HepG2 (cell line): ENCODE data around the gene PLCL2. TPM values are rescaled to one million over a fixed set of nuclear protein-coding genes. Genes with fewer than 3 reads are reported as not detected.

Source experiments
- ATAC-seq: fragments of 200-7000 bp; cut with Tn5 transposase; 3 replicates; pipeline ENCODE4 v1.9.1; 2020; ENCODE audit warnings: mild to moderate bottlenecking, moderate library complexity
- BruUV-seq: library from RNA; stranded (reverse); fragments of 400-500 nt; replicated peaks from 2 replicates; lab custom pipeline; 2021; lab: Mats Ljungman, UMichigan
- CTCF ChIA-PET: fragments of 300-600 bp; formaldehyde crosslinking; extraction: SDS; loops from one replicate; lab custom pipeline; 2021; ENCODE audit warnings: low total read pairs, inconsistent platforms, low intra/inter-chr PET ratio; lab: Yijun Ruan, JAX
- POLR2A ChIA-PET: fragments of 350-600 bp; sonication (Branson Sonifier 250); formaldehyde crosslinking; loops from one replicate; lab custom pipeline; 2020; ENCODE audit warnings: antibody characterized with exemption, inconsistent platforms; lab: Yijun Ruan, JAX
- DNase-seq: peaks from one replicate; pipeline ENCODE4 v3.0.0-alpha.2; 2015; ENCODE audit warnings: low spot score
- FAIRE-seq: peaks from 3 replicates; lab custom pipeline; 2011; peaks lifted over from hg19 to GRCh38; lab: Jason Lieb, UNC
- H2AFZ ChIP-seq: one replicate; pipeline ENCODE4 v1.6.1; 2011; ENCODE audit warnings: low read length, inconsistent platforms
- H3K27ac ChIP-seq: fragments of 300-600 bp; 3 replicates; pipeline ENCODE4 v1.8.0; 2011; ENCODE audit warnings: mixed run types, mild to moderate bottlenecking, mixed read lengths, low read length, inconsistent platforms; ENCODE audit not compliant: insufficient read depth; ENCODE audit errors: extremely low read length
- H3K27me3 ChIP-seq, 2 experiments: fragments of 200-600 bp in 1 of 2; 2 replicates in 1 of 2; 3 replicates in 1 of 2; pipeline versions ENCODE4 v1.6.0 to v1.8.0; 2011; ENCODE audit warnings: low read length in 2 of 2, mild to moderate bottlenecking in 2 of 2, moderate library complexity in 2 of 2, inconsistent platforms in 1 of 2; ENCODE audit not compliant: insufficient read depth in 2 of 2, control insufficient read depth in 1 of 2
- H3K36me3 ChIP-seq, 2 experiments: fragments of 200-600 bp in 1 of 2; replicated peaks in 1 of 2; 2 replicates in 1 of 2; 3 replicates in 1 of 2; pipeline versions ENCODE4 v1.5.1 to v1.8.0; 2011; ENCODE audit warnings: low read length in 2 of 2, inconsistent platforms in 1 of 2; ENCODE audit not compliant: insufficient read depth in 2 of 2, control insufficient read depth in 1 of 2
- H3K4me1 ChIP-seq: 2 replicates; pipeline ENCODE4 v1.5.1; 2012; ENCODE audit warnings: low read length, inconsistent platforms; ENCODE audit not compliant: insufficient read depth
- H3K4me2 ChIP-seq: 2 replicates; pipeline ENCODE4 v1.6.0; 2011; ENCODE audit warnings: low read depth, low read length, inconsistent platforms
- H3K4me3 ChIP-seq, 3 experiments: fragments of 200-600 bp in 1 of 3; sonication (generic), shearing (Covaris generic) in 1 of 3; replicated peaks in 1 of 3; 2 replicates each; pipeline ENCODE4 v1.5.1; 2011 to 2016; ENCODE audit warnings: low read length in 3 of 3, inconsistent platforms in 2 of 3, low read depth in 2 of 3, mild to moderate bottlenecking in 2 of 3, control low read depth in 1 of 3, mixed read lengths in 1 of 3; ENCODE audit not compliant: insufficient read depth in 1 of 3
- H3K79me2 ChIP-seq: one replicate; pipeline ENCODE4 v1.6.1; 2011; ENCODE audit warnings: low read length, inconsistent platforms; ENCODE audit not compliant: insufficient read depth
- H3K9ac ChIP-seq: 2 replicates; pipeline ENCODE4 v1.6.0; 2011; ENCODE audit warnings: mild to moderate bottlenecking, low read depth, low read length, inconsistent platforms; ENCODE audit not compliant: insufficient read depth
- H3K9me3 ChIP-seq: 2 replicates; pipeline ENCODE4 v1.5.1; 2012; ENCODE audit warnings: mild to moderate bottlenecking, low read length
- H4K20me1 ChIP-seq: 2 replicates; pipeline ENCODE4 v1.6.0; 2011; ENCODE audit warnings: inconsistent platforms, mild to moderate bottlenecking, low read length, moderate library complexity; ENCODE audit not compliant: insufficient read depth
- CC2D1A ChIP-seq: sonication (generic); formaldehyde crosslinking; IDR thresholded peaks from 2 replicates; pipeline ENCODE4 v1.8.1; 2023; ENCODE audit warnings: mild to moderate bottlenecking, missing genetic modification reagents
- FOXP1 ChIP-seq, 2 experiments: fragments of 450-650 bp in 1 of 2; IDR thresholded peaks; 2 replicates each; pipeline ENCODE4 v1.6.1; 2017 to 2018; ENCODE audit warnings: antibody characterized with exemption in 1 of 2
- GPBP1L1 ChIP-seq: sonication (generic); formaldehyde crosslinking; IDR thresholded peaks from 2 replicates; pipeline ENCODE4 v1.5.0; 2020; ENCODE audit warnings: mild to moderate bottlenecking, missing genetic modification reagents
- HHEX ChIP-seq: IDR thresholded peaks from 2 replicates; pipeline ENCODE4 v1.6.1; 2016; ENCODE audit warnings: control low read depth
- KDM1A ChIP-seq: IDR thresholded peaks from 2 replicates; pipeline ENCODE4 v1.6.1; 2016; ENCODE audit warnings: missing compliant biosample characterization
- PHF5A ChIP-seq: IDR thresholded peaks from one replicate; pipeline ENCODE4 v1.6.1; 2018; ENCODE audit warnings: low read depth, missing genetic modification reagents; ENCODE audit not compliant: unreplicated experiment
- RFX3 ChIP-seq: IDR thresholded peaks from 2 replicates; pipeline ENCODE4 v1.6.1; 2016; ENCODE audit warnings: missing biosample characterization, missing genetic modification reagents
- SETDB1 ChIP-seq: sonication (generic); formaldehyde crosslinking; IDR thresholded peaks from 2 replicates; pipeline ENCODE4 v1.5.1; 2020; ENCODE audit warnings: missing genetic modification reagents, mild to moderate bottlenecking, borderline replicate concordance
- TEAD2 ChIP-seq: sonication (generic); formaldehyde crosslinking; IDR thresholded peaks from 2 replicates; pipeline ENCODE4 v1.9.0; 2021; ENCODE audit warnings: missing genetic modification reagents
- ZNF367 ChIP-seq: sonication (generic); formaldehyde crosslinking; IDR thresholded peaks from 2 replicates; pipeline ENCODE4 v1.4.0; 2020; ENCODE audit warnings: missing genetic modification reagents, borderline replicate concordance
- ZNF614 ChIP-seq: IDR thresholded peaks from 2 replicates; pipeline ENCODE4 v1.6.1; 2018; ENCODE audit warnings: missing biosample characterization, missing genetic modification reagents, inconsistent platforms, borderline replicate concordance
- ZNF678 ChIP-seq: sonication (generic); formaldehyde crosslinking; IDR thresholded peaks from 2 replicates; pipeline ENCODE4 v1.4.0; 2020; ENCODE audit warnings: mild to moderate bottlenecking, missing genetic modification reagents
- WGBS: methylation state at CpG from one replicate; pipeline ENCODE4 v1.1.6; 2017; ENCODE audit warnings: low lambda C conversion rate; 5-methylcytosine and 5-hydroxymethylcytosine counted together
- in situ Hi-C: cut with HindIII; loops from 2 replicates; pipeline ENCODE4 v1.10.0; 2017; ENCODE audit warnings: low pct_unique_long_range_greater_than_20kb; ENCODE audit not compliant: extremely low pct_ligation_motif_present
- intact Hi-C: fragments of 100-400 bp; cut with micrococcal nuclease; formaldehyde crosslinking; loops from one replicate; pipeline ENCODE4 v1.10.0; 2022; ENCODE audit not compliant: unreplicated experiment
- polyA plus RNA-seq, 8 experiments: library from polyadenylated mRNA; depleted of rRNA in 3 of 8; stranded (reverse) in 7 of 8; unstranded in 1 of 8; fragments of >200 nt; fragmentation: Illumina TruSeq in 4 of 8; extraction: Trizol in 4 of 8; gene quantifications; 2 replicates each; pipeline versions ENCODE4 v1.2.1 to v1.2.3, GENCODE V29; 2011 to 2016; ENCODE audit warnings: low read depth in 4 of 8, missing spikeins in 1 of 8, mixed read lengths in 1 of 8; ENCODE audit not compliant: insufficient read depth in 1 of 8
- total RNA-seq, 5 experiments: library from RNA; depleted of rRNA; stranded (reverse); fragments of >200 nt; fragmentation: Illumina TruSeq; extraction: Trizol; gene quantifications; 2 replicates each; pipeline ENCODE4 v1.2.3, GENCODE V29; 2016; ENCODE audit warnings: low read depth in 1 of 5
- TF ChIP-seq, protein P1 (sequence below): sonication (generic); formaldehyde crosslinking; IDR thresholded peaks from 2 replicates; pipeline ENCODE4 v1.4.0; 2020; ENCODE audit warnings: mild to moderate bottlenecking, missing genetic modification reagents, borderline replicate concordance

Gene PLCL2
- total and polyA plus RNA-seq, 2 of the 13 experiments (the other 11 are each of a cell fraction or from before 2014, with no cell fraction given), result not detected

- ChIA-PET CTCF (no interaction called here), POLR2A (no interaction called here)
- intact Hi-C loops (no loop called here), in situ Hi-C loops (no loop called here)
- no peak for DNase-seq
- Histone ChIP-seq H3K4me1 (no peaks in the 10 kb centered on the region), H2AFZ (no peak overlapping the region), H3K36me3 (no peaks in the 10 kb centered on the region), H3K4me3 (no peak overlapping the region), H3K9ac (no peak overlapping the region), H3K9me3 (no peaks in the 10 kb centered on the region), H3K4me2 (no peak overlapping the region), H3K79me2 (no peaks in the 10 kb centered on the region), H3K27me3 (no peaks in the 10 kb centered on the region), H3K27ac (no peak overlapping the region), H4K20me1 (no peaks in the 10 kb centered on the region)
- BruUV-seq, result no TSS peak
- no peak for ATAC-seq
- TF ChIP-seq CC2D1A (CRISPR knock-in tag) (no peak), KDM1A (CRISPR knock-in tag) (no peak), RFX3 (CRISPR knock-in tag) (no peak)
- 72% methylated on average over 2 of the region's 2 CpGs for WGBS
- no peak for FAIRE-seq
Observed at GRCh38 chr3:17065315-17065714, 180.6 kb downstream of the PLCL2 start.

- Histone ChIP-seq H3K4me1 (no peaks in the 10 kb centered on the region), H3K9me3 (no peaks in the 10 kb centered on the region), H4K20me1 (no peaks in the 10 kb centered on the region), H3K27me3 (no peaks in the 10 kb centered on the region), H3K4me3 (no peak overlapping the region), H3K36me3 (no peaks in the 10 kb centered on the region), H3K9ac (no peak overlapping the region), H3K79me2 (no peaks in the 10 kb centered on the region), H3K4me2 (no peak overlapping the region), H3K27ac (no peak overlapping the region), H2AFZ (no peak overlapping the region)
- FAIRE-seq (no peak), ATAC-seq (no peak), DNase-seq (no peak)
- BruUV-seq, result no TSS peak
- ChIA-PET POLR2A (no interaction called here), CTCF (no interaction called here)
- intact Hi-C loops (no loop called here), in situ Hi-C loops (no loop called here)
- WGBS, result 6% methylated on average over 4 of the region's 4 CpGs
- TF ChIP-seq, protein P1, sequence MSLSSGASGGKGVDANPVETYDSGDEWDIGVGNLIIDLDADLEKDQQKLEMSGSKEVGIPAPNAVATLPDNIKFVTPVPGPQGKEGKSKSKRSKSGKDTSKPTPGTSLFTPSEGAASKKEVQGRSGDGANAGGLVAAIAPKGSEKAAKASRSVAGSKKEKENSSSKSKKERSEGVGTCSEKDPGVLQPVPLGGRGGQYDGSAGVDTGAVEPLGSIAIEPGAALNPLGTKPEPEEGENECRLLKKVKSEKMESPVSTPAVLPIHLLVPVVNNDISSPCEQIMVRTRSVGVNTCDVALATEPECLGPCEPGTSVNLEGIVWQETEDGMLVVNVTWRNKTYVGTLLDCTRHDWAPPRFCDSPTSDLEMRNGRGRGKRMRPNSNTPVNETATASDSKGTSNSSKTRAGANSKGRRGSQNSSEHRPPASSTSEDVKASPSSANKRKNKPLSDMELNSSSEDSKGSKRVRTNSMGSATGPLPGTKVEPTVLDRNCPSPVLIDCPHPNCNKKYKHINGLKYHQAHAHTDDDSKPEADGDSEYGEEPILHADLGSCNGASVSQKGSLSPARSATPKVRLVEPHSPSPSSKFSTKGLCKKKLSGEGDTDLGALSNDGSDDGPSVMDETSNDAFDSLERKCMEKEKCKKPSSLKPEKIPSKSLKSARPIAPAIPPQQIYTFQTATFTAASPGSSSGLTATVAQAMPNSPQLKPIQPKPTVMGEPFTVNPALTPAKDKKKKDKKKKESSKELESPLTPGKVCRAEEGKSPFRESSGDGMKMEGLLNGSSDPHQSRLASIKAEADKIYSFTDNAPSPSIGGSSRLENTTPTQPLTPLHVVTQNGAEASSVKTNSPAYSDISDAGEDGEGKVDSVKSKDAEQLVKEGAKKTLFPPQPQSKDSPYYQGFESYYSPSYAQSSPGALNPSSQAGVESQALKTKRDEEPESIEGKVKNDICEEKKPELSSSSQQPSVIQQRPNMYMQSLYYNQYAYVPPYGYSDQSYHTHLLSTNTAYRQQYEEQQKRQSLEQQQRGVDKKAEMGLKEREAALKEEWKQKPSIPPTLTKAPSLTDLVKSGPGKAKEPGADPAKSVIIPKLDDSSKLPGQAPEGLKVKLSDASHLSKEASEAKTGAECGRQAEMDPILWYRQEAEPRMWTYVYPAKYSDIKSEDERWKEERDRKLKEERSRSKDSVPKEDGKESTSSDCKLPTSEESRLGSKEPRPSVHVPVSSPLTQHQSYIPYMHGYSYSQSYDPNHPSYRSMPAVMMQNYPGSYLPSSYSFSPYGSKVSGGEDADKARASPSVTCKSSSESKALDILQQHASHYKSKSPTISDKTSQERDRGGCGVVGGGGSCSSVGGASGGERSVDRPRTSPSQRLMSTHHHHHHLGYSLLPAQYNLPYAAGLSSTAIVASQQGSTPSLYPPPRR (CRISPR knock-in tag), result no peak
- TF ChIP-seq FOXP1 (IDR thresholded peaks at IDR 0.05) (no peak), FOXP1 (CRISPR knock-in tag; IDR thresholded peaks at IDR 0.05) (no peak), SETDB1 (CRISPR knock-in tag) (no peak), ZNF614 (CRISPR knock-in tag) (no peak), TEAD2 (no peak), ZNF678 (CRISPR knock-in tag) (no peak), PHF5A (CRISPR knock-in tag) (no peak), GPBP1L1 (CRISPR knock-in tag) (no peak), ZNF367 (no peak), HHEX (CRISPR knock-in tag) (no peak)
Observed at GRCh38 chr3:17065881-17066280, 181.1 kb downstream of the PLCL2 start.
